GM12878 (cell line): ENCODE measurements around the gene PPIP5K2.

Source experiments
- CTCF ChIP-seq, 3 experiments: IDR thresholded peaks in 2 of 3; conservative IDR thresholded peaks in 1 of 3; 2 replicates each; pipeline ENCODE4 v1.5.1; 2011; ENCODE audit warnings: low read depth in 3 of 3, low read length in 3 of 3, mild to moderate bottlenecking in 3 of 3, control low read depth in 2 of 3, moderate library complexity in 2 of 3, inconsistent platforms in 1 of 3, mixed read lengths in 1 of 3; ENCODE audit not compliant: control insufficient read depth in 2 of 3, insufficient read depth in 1 of 3; ENCODE audit errors: extremely low read depth in 1 of 3
- ELK1 ChIP-seq: IDR thresholded peaks from 2 replicates; pipeline ENCODE4 v1.6.1; 2012; ENCODE audit warnings: low read depth, low read length, improper control_type of control experiment
- MXI1 ChIP-seq: fragments of 150-350 bp; IDR thresholded peaks from 2 replicates; pipeline ENCODE4 v1.6.1; 2011; ENCODE audit warnings: low read depth, mild to moderate bottlenecking, inconsistent platforms, low read length, improper control_type of control experiment
- MYC ChIP-seq: IDR thresholded peaks from 2 replicates; pipeline ENCODE4 v1.6.1; 2011; ENCODE audit warnings: mild to moderate bottlenecking, low read length, moderate library complexity, inconsistent platforms; ENCODE audit not compliant: insufficient read depth, insufficient replicate concordance, insufficient read length, severe bottlenecking
- POLR2A ChIP-seq: IDR thresholded peaks from 2 replicates; pipeline ENCODE4 v1.6.1; 2011; ENCODE audit warnings: low read depth, mild to moderate bottlenecking, low read length
- RB1 ChIP-seq: fragments of 450-650 bp; formaldehyde crosslinking; IDR thresholded peaks from 2 replicates; pipeline ENCODE4 v1.6.1; 2017; ENCODE audit warnings: mild to moderate bottlenecking, borderline replicate concordance
- SRF ChIP-seq, 2 experiments: IDR thresholded peaks; 2 replicates each; pipeline ENCODE4 v1.6.1; 2011; ENCODE audit warnings: low read depth in 2 of 2, low read length in 2 of 2, mild to moderate bottlenecking in 1 of 2, moderate library complexity in 1 of 2
- SUZ12 ChIP-seq: fragments of 200-600 bp; sonication (generic); IDR thresholded peaks from one replicate; pipeline ENCODE4 v1.6.1; 2018; ENCODE audit warnings: antibody characterized with exemption, mild to moderate bottlenecking; ENCODE audit not compliant: unreplicated experiment
- TAF1 ChIP-seq: IDR thresholded peaks from 2 replicates; pipeline ENCODE4 v1.6.1; 2011; ENCODE audit warnings: mild to moderate bottlenecking, low read depth, low read length, borderline replicate concordance
- ZBED1 ChIP-seq: IDR thresholded peaks from 2 replicates; pipeline ENCODE4 v1.6.1; 2016; ENCODE audit warnings: borderline replicate concordance

- no peak for TF ChIP-seq MXI1
- no peak for TF ChIP-seq POLR2A
- no peak for TF ChIP-seq MYC
- no peak for TF ChIP-seq CTCF (IDR thresholded peaks at IDR 0.05 in 2 of 3, conservative IDR thresholded peaks at IDR 0.05 in 1 of 3; ENCODE audit: control insufficient read depth in 2 of 3, extremely low read depth in 1 of 3, insufficient read depth in 1 of 3, low read depth in 3 of 3, low read length in 3 of 3)
- no peak for TF ChIP-seq TAF1
- no peak for TF ChIP-seq ZBED1
- TF ChIP-seq SRF (IDR thresholded peaks at IDR 0.05; ENCODE audit: low read depth in 2 of 2, low read length in 2 of 2): no peak
- no peak for TF ChIP-seq ELK1
- no peak for TF ChIP-seq RB1
- no peak for TF ChIP-seq SUZ12
These were observed 87.6 kb downstream of the PPIP5K2 start for GRCh38 chr5:103207653-103208052.
